SK-N-SH (cell line): ENCODE measurements around the gene ASCL3. TPM values are rescaled to one million over a fixed set of nuclear protein-coding genes. Genes with fewer than 3 reads are reported as not detected.
"Not testable (repeated sequence)": the region's sequence is repeated elsewhere in the genome, so short reads cannot be mapped to it uniquely, and the experiment has no call there.

Experiments
- CTCF ChIA-PET: fragments of 300-600, 350-600 bp; formaldehyde crosslinking; extraction: SDS; loops from one replicate; lab custom pipeline; 2021; lab: Yijun Ruan, JAX
- POLR2A ChIA-PET: fragments of 350-600 bp; sonication (Branson Sonifier 250); formaldehyde crosslinking; extraction: SDS; loops from one replicate; lab custom pipeline; 2020; ENCODE audit warnings: antibody characterized with exemption, inconsistent platforms; lab: Yijun Ruan, JAX
- DNase-seq: peaks from one replicate; pipeline ENCODE4 v3.0.0; 2012
- H2AFZ ChIP-seq: fragments of 200-600 bp; sonication (generic); 2 replicates; pipeline ENCODE4 v1.8.1; 2016; ENCODE audit warnings: antibody characterized with exemption, mild to moderate bottlenecking, low read depth
- H3F3A ChIP-seq: fragments of 200-600 bp; sonication (generic); replicated peaks from 2 replicates; pipeline ENCODE3; 2016; ENCODE audit warnings: antibody characterized with exemption, mild to moderate bottlenecking; ENCODE audit not compliant: insufficient read depth
- H3K27ac ChIP-seq, 2 experiments: fragments of 200-500 bp in 1 of 2; fragments of 200-600 bp in 1 of 2; sonication (Bioruptor generic) in 1 of 2; sonication (generic), shearing (Covaris generic) in 1 of 2; 2 replicates each; pipeline versions ENCODE4 v1.5.1 to v1.6.1; 2014 to 2016; ENCODE audit warnings: low read depth in 2 of 2, inconsistent platforms in 1 of 2, low read length in 1 of 2, mild to moderate bottlenecking in 1 of 2, mixed read lengths in 1 of 2
- H3K27me3 ChIP-seq: fragments of 200-600 bp; sonication (generic), shearing (Covaris generic); 2 replicates; pipeline ENCODE4 v1.6.1; 2016; ENCODE audit warnings: mixed run types; ENCODE audit not compliant: insufficient read depth
- H3K36me3 ChIP-seq, 2 experiments: fragments of 200-500 bp in 1 of 2; fragments of 200-600 bp in 1 of 2; sonication (Bioruptor generic) in 1 of 2; sonication (generic) in 1 of 2; replicated peaks in 1 of 2; 2 replicates each; pipeline versions ENCODE3 to v1.5.1; 2014 to 2016; ENCODE audit warnings: low read length in 1 of 2, mild to moderate bottlenecking in 1 of 2; ENCODE audit not compliant: insufficient read depth in 2 of 2, control insufficient read depth in 1 of 2
- H3K4me1 ChIP-seq, 2 experiments: fragments of 200-500 bp in 1 of 2; fragments of 200-600 bp in 1 of 2; sonication (Bioruptor generic) in 1 of 2; sonication (generic), shearing (Covaris generic) in 1 of 2; 2 replicates each; pipeline versions ENCODE4 v1.5.1 to v1.6.1; 2014 to 2016; ENCODE audit warnings: low read depth in 1 of 2, low read length in 1 of 2, mixed run types in 1 of 2; ENCODE audit not compliant: insufficient read depth in 2 of 2, control insufficient read depth in 1 of 2
- H3K4me2 ChIP-seq: fragments of 200-600 bp; sonication (generic), shearing (Covaris generic); 2 replicates; pipeline ENCODE4 v1.6.1; 2017; ENCODE audit warnings: mixed run types
- H3K4me3 ChIP-seq, 2 experiments: fragments of 200-500 bp in 1 of 2; fragments of 200-600 bp in 1 of 2; sonication (Bioruptor generic) in 1 of 2; sonication (generic), shearing (Covaris generic) in 1 of 2; 2 replicates each; pipeline versions ENCODE4 v1.5.1 to v1.8.1; 2014 to 2016; ENCODE audit warnings: low read depth in 2 of 2, inconsistent platforms in 1 of 2, low read length in 1 of 2, mild to moderate bottlenecking in 1 of 2, mixed read lengths in 1 of 2, moderate library complexity in 1 of 2
- H3K79me2 ChIP-seq: fragments of 200-600 bp; sonication (generic); 2 replicates; pipeline ENCODE4 v1.8.1; 2017; ENCODE audit warnings: mild to moderate bottlenecking; ENCODE audit not compliant: insufficient read depth
- H3K9ac ChIP-seq: fragments of 200-600 bp; sonication (generic); 2 replicates; pipeline ENCODE4 v1.6.1; 2017; ENCODE audit warnings: mixed run types
- H3K9me2 ChIP-seq: fragments of 200-600 bp; sonication (generic); 2 replicates; pipeline ENCODE4 v1.6.1; 2017; ENCODE audit warnings: mixed run types
- H3K9me3 ChIP-seq: fragments of 200-600 bp; sonication (generic); 2 replicates; pipeline ENCODE4 v1.6.1; 2017; ENCODE audit warnings: mixed run types, mild to moderate bottlenecking, moderate library complexity
- H4K20me1 ChIP-seq: fragments of 200-600 bp; sonication (generic); 2 replicates; pipeline ENCODE4 v1.6.1; 2017; ENCODE audit warnings: mild to moderate bottlenecking, mixed run types; ENCODE audit not compliant: insufficient read depth
- EP300 ChIP-seq, 2 experiments: IDR thresholded peaks; 2 replicates each; pipeline versions ENCODE4 v1.4.0 to v1.6.1; 2012; ENCODE audit warnings: borderline replicate concordance in 1 of 2, low read depth in 1 of 2, low read length in 1 of 2
- EZH2phosphoT487 ChIP-seq: fragments of 200-600 bp; sonication (generic); IDR thresholded peaks from 2 replicates; pipeline ENCODE4 v1.6.1; 2017; ENCODE audit warnings: low read depth, mixed run types, mild to moderate bottlenecking, antibody characterized with exemption, moderate library complexity, borderline replicate concordance
- FOXM1 ChIP-seq: IDR thresholded peaks from 2 replicates; pipeline ENCODE4 v1.4.0; 2012; ENCODE audit warnings: low read depth, mild to moderate bottlenecking
- GABPA ChIP-seq: IDR thresholded peaks from 2 replicates; pipeline ENCODE4 v1.4.0; 2012; ENCODE audit warnings: low read depth, mild to moderate bottlenecking
- NRF1 ChIP-seq: IDR thresholded peaks from 2 replicates; pipeline ENCODE4 v1.6.1; 2012; ENCODE audit warnings: low read depth, mild to moderate bottlenecking, low read length
- RCOR1 ChIP-seq: fragments of 150-350 bp; IDR thresholded peaks from 2 replicates; pipeline ENCODE4 v1.6.1; 2017; ENCODE audit warnings: antibody characterized with exemption, low read length
- SIN3A ChIP-seq: IDR thresholded peaks from 2 replicates; pipeline ENCODE4 v1.6.1; 2012; ENCODE audit warnings: low read depth, mild to moderate bottlenecking, low read length, moderate library complexity, borderline replicate concordance
- TAF1 ChIP-seq: IDR thresholded peaks from 2 replicates; pipeline ENCODE4 v1.6.1; 2012; ENCODE audit warnings: low read depth, mild to moderate bottlenecking, low read length, moderate library complexity, borderline replicate concordance
- WGBS: methylation state at CpG from one replicate; pipeline ENCODE4 v1.1.6; 2017; ENCODE audit warnings: low lambda C conversion rate; 5-methylcytosine and 5-hydroxymethylcytosine counted together
- polyA plus RNA-seq, 3 experiments: library from polyadenylated mRNA; depleted of rRNA; stranded (reverse); fragments of >200 nt; gene quantifications; 2 replicates each; pipeline ENCODE4 v1.2.3, GENCODE V29; 2012
- small RNA-seq, 7 experiments: library from RNA; depleted of rRNA; stranded (forward); fragments of <200 nt; gene quantifications; one replicate each; pipeline ENCODE3, GENCODE V24; 2012
- TF ChIP-seq, protein P1 (sequence below): fragments of 200-600 bp; sonication (generic); IDR thresholded peaks from 2 replicates; pipeline ENCODE4 v1.6.1; 2017; ENCODE audit warnings: antibody characterized with exemption, mild to moderate bottlenecking, moderate library complexity
- TF ChIP-seq, protein P2 (sequence below): IDR thresholded peaks from 2 replicates; pipeline ENCODE4 v1.4.0; 2012; ENCODE audit warnings: low read depth, borderline replicate concordance
- TF ChIP-seq, protein P3 (sequence below): IDR thresholded peaks from 2 replicates; pipeline ENCODE4 v1.4.0; 2012; ENCODE audit warnings: low read depth, borderline replicate concordance

The ASCL3 gene
- polyA plus RNA-seq, 1 of the 3 experiments (the other 2 are of a cell fraction): not detected

DNA sequence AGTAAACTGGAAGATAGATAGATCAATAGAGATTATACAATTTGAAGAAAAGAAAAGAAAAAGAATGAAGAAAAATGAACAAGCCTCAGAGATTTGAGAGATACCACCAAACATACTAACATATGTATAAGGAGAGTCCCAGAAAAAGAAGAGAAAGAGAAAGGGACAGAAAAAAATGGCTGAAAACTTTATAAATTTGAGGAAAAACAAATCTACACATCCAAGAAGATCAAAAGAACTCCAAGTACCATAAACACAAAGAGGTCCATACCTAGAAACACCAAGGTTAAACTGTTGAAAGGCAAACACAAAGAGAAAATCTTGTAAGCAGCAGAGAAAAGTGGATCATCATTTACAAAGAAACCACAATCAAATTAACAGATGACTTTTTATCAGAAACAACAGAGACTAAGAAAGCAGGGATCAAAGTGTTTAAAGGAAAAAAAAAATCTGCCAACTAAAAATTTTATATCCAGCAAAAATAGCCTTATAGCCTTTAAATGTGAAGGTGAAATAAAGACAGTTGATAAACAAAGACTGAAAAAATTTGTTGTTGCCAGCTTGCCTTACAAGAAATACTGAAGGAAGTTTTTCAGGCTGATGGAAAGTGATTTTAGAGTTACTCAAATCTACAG is 43.6 kb downstream of the ASCL3 start:
- peaks cover 18% of the 10 kb centered on the region for H3F3A ChIP-seq
- no peak overlapping the region for H3K27ac ChIP-seq
- ChIA-PET POLR2A (no interaction called here), CTCF (no interaction called here)
- H2AFZ ChIP-seq: no peak overlapping the region
- no peaks in the 10 kb centered on the region for H3K79me2 ChIP-seq
- H3K4me2 ChIP-seq: no peak overlapping the region
- H3K9me3 ChIP-seq: peaks cover 16% of the 10 kb centered on the region
- H4K20me1 ChIP-seq: no peaks in the 10 kb centered on the region
- H3K9me2 ChIP-seq: no peaks in the 10 kb centered on the region
- H3K36me3 ChIP-seq: no peaks in the 10 kb centered on the region
- no peak overlapping the region for H3K9ac ChIP-seq
- no peaks in the 10 kb centered on the region for H3K27me3 ChIP-seq
- TF ChIP-seq TAF1: no peak
- no peak for TF ChIP-seq EP300 (IDR thresholded peaks at IDR 0.05; ENCODE audit: borderline replicate concordance in 1 of 2, low read depth in 1 of 2, low read length in 1 of 2)
- no peak for TF ChIP-seq FOXM1
- TF ChIP-seq EZH2phosphoT487: no peak
- TF ChIP-seq NRF1: no peak
- TF ChIP-seq, protein P1, sequence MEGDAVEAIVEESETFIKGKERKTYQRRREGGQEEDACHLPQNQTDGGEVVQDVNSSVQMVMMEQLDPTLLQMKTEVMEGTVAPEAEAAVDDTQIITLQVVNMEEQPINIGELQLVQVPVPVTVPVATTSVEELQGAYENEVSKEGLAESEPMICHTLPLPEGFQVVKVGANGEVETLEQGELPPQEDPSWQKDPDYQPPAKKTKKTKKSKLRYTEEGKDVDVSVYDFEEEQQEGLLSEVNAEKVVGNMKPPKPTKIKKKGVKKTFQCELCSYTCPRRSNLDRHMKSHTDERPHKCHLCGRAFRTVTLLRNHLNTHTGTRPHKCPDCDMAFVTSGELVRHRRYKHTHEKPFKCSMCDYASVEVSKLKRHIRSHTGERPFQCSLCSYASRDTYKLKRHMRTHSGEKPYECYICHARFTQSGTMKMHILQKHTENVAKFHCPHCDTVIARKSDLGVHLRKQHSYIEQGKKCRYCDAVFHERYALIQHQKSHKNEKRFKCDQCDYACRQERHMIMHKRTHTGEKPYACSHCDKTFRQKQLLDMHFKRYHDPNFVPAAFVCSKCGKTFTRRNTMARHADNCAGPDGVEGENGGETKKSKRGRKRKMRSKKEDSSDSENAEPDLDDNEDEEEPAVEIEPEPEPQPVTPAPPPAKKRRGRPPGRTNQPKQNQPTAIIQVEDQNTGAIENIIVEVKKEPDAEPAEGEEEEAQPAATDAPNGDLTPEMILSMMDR: no peak
- TF ChIP-seq, protein P2, sequence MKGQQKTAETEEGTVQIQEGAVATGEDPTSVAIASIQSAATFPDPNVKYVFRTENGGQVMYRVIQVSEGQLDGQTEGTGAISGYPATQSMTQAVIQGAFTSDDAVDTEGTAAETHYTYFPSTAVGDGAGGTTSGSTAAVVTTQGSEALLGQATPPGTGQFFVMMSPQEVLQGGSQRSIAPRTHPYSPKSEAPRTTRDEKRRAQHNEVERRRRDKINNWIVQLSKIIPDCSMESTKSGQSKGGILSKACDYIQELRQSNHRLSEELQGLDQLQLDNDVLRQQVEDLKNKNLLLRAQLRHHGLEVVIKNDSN: no peak
- TF ChIP-seq, protein P3, sequence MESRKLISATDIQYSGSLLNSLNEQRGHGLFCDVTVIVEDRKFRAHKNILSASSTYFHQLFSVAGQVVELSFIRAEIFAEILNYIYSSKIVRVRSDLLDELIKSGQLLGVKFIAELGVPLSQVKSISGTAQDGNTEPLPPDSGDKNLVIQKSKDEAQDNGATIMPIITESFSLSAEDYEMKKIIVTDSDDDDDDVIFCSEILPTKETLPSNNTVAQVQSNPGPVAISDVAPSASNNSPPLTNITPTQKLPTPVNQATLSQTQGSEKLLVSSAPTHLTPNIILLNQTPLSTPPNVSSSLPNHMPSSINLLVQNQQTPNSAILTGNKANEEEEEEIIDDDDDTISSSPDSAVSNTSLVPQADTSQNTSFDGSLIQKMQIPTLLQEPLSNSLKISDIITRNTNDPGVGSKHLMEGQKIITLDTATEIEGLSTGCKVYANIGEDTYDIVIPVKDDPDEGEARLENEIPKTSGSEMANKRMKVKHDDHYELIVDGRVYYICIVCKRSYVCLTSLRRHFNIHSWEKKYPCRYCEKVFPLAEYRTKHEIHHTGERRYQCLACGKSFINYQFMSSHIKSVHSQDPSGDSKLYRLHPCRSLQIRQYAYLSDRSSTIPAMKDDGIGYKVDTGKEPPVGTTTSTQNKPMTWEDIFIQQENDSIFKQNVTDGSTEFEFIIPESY: no peak
- TF ChIP-seq GABPA: no peak
- TF ChIP-seq SIN3A: no peak
- TF ChIP-seq RCOR1: no peak
- H3K4me1 ChIP-seq: no peaks in the 10 kb centered on the region
- no peak for DNase-seq
- no peak overlapping the region for H3K4me3 ChIP-seq

DNA sequence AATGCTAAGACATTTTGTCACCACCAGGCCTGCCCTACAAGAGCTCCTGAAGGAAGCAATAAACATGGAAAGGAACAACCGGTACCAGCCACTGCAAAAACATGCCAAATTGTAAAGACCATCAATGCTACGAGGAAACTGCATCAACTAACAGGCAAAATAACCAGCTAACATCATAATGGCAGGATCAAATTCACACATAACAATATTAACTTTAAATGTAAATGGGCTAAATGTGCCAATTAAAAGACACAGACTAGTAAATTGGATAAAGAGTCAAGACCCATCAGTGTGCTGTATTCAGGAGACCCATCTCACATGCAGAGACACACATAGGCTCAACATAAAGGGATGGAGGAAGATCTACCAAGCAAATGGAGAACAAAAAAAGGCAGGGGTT is 51.6 kb downstream of the ASCL3 start:
- DNase-seq, H4K20me1 ChIP-seq, POLR2A ChIA-PET, H3K36me3 ChIP-seq, H3K4me2 ChIP-seq, H3K9me3 ChIP-seq, H2AFZ ChIP-seq, H3K27ac ChIP-seq, H3K4me3 ChIP-seq, H3K27me3 ChIP-seq, H3K9me2 ChIP-seq, H3K79me2 ChIP-seq, H3K4me1 ChIP-seq, H3K9ac ChIP-seq, CTCF ChIA-PET, H3F3A ChIP-seq: not testable (repeated sequence)
- 46% methylated on average over 2 of the region's 2 CpGs for WGBS

Small RNA genes lying within 50 kb of the gene (small RNA-seq; reads per million reads assigned to genes)
- 0 reads per million in 7 experiments for gene RF00019

Other genes starting within 250 kb of the ASCL3 start
- 47.9 and 55.3 TPM in 2 replicates for gene AKIP1, start 31.8 kb downstream of the ASCL3 start, polyA plus RNA-seq (2012; rRNA removed)
- not detected in 2 replicates for gene C11orf16, start 10.1 kb downstream of the ASCL3 start, polyA plus RNA-seq (2012; rRNA removed)
- gene TMEM9B, start 21.4 kb upstream of the ASCL3 start, polyA plus RNA-seq (2012; rRNA removed): 21.8 and 29.3 TPM in 2 replicates
- 2.1 and 2.6 TPM in 2 replicates for gene NRIP3, start 61.0 kb upstream of the ASCL3 start, polyA plus RNA-seq (2012; rRNA removed)
- gene SCUBE2, start 148.6 kb upstream of the ASCL3 start, polyA plus RNA-seq (2012; rRNA removed): 0.70 and 0.76 TPM in 2 replicates